GM12878 (cell line): ENCODE results near the gene UNK. TPM values are rescaled to one million over a fixed set of nuclear protein-coding genes. Genes with fewer than 3 reads are reported as not detected.
"Not testable (repeated sequence)": the region's sequence is repeated elsewhere in the genome, so short reads cannot be mapped to it uniquely, and the experiment has no call there.

Experiments
- ATAC-seq: fragments of 200-7000 bp; cut with Tn5 transposase; 3 replicates; pipeline ENCODE4 v1.9.1; 2020; ENCODE audit warnings: mild to moderate bottlenecking, moderate library complexity
- BruUV-seq: library from RNA; stranded (reverse); fragments of 400-500 nt; replicated peaks from 2 replicates; lab custom pipeline; 2021; lab: Mats Ljungman, UMichigan
- CTCF ChIA-PET: fragments of 300-600 bp; sonication (Branson Sonifier 250); formaldehyde crosslinking; extraction: SDS; loops from one replicate; lab custom pipeline; 2021; ENCODE audit warnings: inconsistent platforms; lab: Yijun Ruan, JAX
- POLR2A ChIA-PET: fragments of 350-600 bp; formaldehyde crosslinking; extraction: SDS; loops from one replicate; lab custom pipeline; 2021; ENCODE audit warnings: inconsistent platforms; lab: Charles Lee
- RAD21 ChIA-PET: fragments of 300-600 bp; sonication (Branson Sonifier 250); formaldehyde crosslinking; loops from one replicate; lab custom pipeline; 2023; ENCODE audit warnings: antibody characterized with exemption; ENCODE audit not compliant: unreplicated experiment; lab: Charles Lee
- SMC1A ChIA-PET: fragments of 300-600 bp; sonication (Branson Sonifier 250); formaldehyde crosslinking; loops from one replicate; lab custom pipeline; 2023; ENCODE audit not compliant: unreplicated experiment, uncharacterized antibody; lab: Charles Lee
- DNase-seq: peaks from one replicate; pipeline ENCODE4 v3.0.0-alpha.2; 2011; ENCODE audit warnings: low read depth, low spot score
- FAIRE-seq: peaks from 3 replicates; lab custom pipeline; 2011; peaks lifted over from hg19 to GRCh38; lab: Jason Lieb, UNC
- H2AFZ ChIP-seq: 2 replicates; pipeline ENCODE4 v1.6.0; 2011; ENCODE audit warnings: low read depth, low read length, control low read depth; ENCODE audit not compliant: control insufficient read depth
- H3K27ac ChIP-seq: 2 replicates; pipeline ENCODE4 v1.5.1; 2011; ENCODE audit warnings: control low read depth; ENCODE audit not compliant: control insufficient read depth, insufficient read depth
- H3K27me3 ChIP-seq, 2 experiments: replicated peaks in 1 of 2; 2 replicates each; pipeline versions ENCODE4 v1.6.0 to v1.6.1; 2011; ENCODE audit warnings: low read length in 1 of 2; ENCODE audit not compliant: control insufficient read depth in 2 of 2, insufficient read depth in 2 of 2
- H3K36me3 ChIP-seq, 2 experiments: 2 replicates each; pipeline ENCODE4 v1.5.1; 2011; ENCODE audit warnings: low read length in 1 of 2; ENCODE audit not compliant: control insufficient read depth in 2 of 2, insufficient read depth in 2 of 2
- H3K4me1 ChIP-seq: 2 replicates; pipeline ENCODE4 v1.6.1; 2011; ENCODE audit warnings: mild to moderate bottlenecking, low read length, moderate library complexity, mixed read lengths; ENCODE audit not compliant: control insufficient read depth, insufficient read depth
- H3K4me2 ChIP-seq: 2 replicates; pipeline ENCODE4 v1.6.0; 2011; ENCODE audit warnings: control low read depth; ENCODE audit not compliant: control insufficient read depth, insufficient read depth
- H3K4me3 ChIP-seq: fragments of 200-600 bp; sonication (generic); 2 replicates; pipeline ENCODE4 v1.5.1; 2016
- H3K79me2 ChIP-seq: 2 replicates; pipeline ENCODE4 v1.6.0; 2011; ENCODE audit warnings: low read length; ENCODE audit not compliant: control insufficient read depth, insufficient read depth
- H3K9ac ChIP-seq: 2 replicates; pipeline ENCODE4 v1.8.0; 2011; ENCODE audit warnings: low read length, control low read depth, mixed read lengths; ENCODE audit not compliant: control insufficient read depth, insufficient read depth
- H3K9me3 ChIP-seq: replicated peaks from 3 replicates; pipeline ENCODE4 v1.5.1; 2011; ENCODE audit warnings: mild to moderate bottlenecking, low read length; ENCODE audit not compliant: control insufficient read depth, insufficient read depth
- H4K20me1 ChIP-seq: 2 replicates; pipeline ENCODE4 v1.6.0; 2011; ENCODE audit not compliant: control insufficient read depth, insufficient read depth
- ASH2L ChIP-seq: fragments of 300-600, 200-600 bp; sonication (generic); IDR thresholded peaks from 2 replicates; pipeline ENCODE4 v1.6.1; 2017; ENCODE audit warnings: low read depth, mild to moderate bottlenecking, borderline replicate concordance
- BCL3 ChIP-seq: IDR thresholded peaks from 2 replicates; pipeline ENCODE4 v1.6.1; 2011; ENCODE audit warnings: borderline replicate concordance, low read depth, mild to moderate bottlenecking, moderate library complexity, low read length; ENCODE audit not compliant: insufficient read depth, poor library complexity, severe bottlenecking
- HDGF ChIP-seq: fragments of 450-650 bp; IDR thresholded peaks from 2 replicates; pipeline ENCODE4 v1.6.1; 2016; ENCODE audit warnings: antibody characterized with exemption
- KDM1A ChIP-seq: fragments of 200-600 bp; sonication (generic); IDR thresholded peaks from 2 replicates; pipeline ENCODE4 v1.6.1; 2016; ENCODE audit warnings: borderline replicate concordance
- RAD21 ChIP-seq: IDR thresholded peaks from 2 replicates; pipeline ENCODE4 v1.6.1; 2011; ENCODE audit warnings: mild to moderate bottlenecking, low read depth, low read length, moderate library complexity; ENCODE audit not compliant: insufficient read depth
- RELA ChIP-seq: fragments of 450-650 bp; IDR thresholded peaks from 2 replicates; pipeline ENCODE4 v1.8.0; 2014; ENCODE audit warnings: borderline replicate concordance; ENCODE audit not compliant: partially characterized antibody
- SMAD5 ChIP-seq: IDR thresholded peaks from 2 replicates; pipeline ENCODE4 v1.6.1; 2016; ENCODE audit warnings: antibody characterized with exemption, low read depth
- WGBS: methylation state at CpG from one replicate; pipeline ENCODE4 v1.1.6; 2016; ENCODE audit warnings: low lambda C conversion rate; ENCODE audit not compliant: insufficient replicate concordance, insufficient coverage; ENCODE audit errors: missing lambda C conversion rate; 5-methylcytosine and 5-hydroxymethylcytosine counted together
- in situ Hi-C: fragments of 300-500 bp; cut with MboI; formaldehyde crosslinking; loops from 9 replicates; pipeline ENCODE4 v1.14.3; 2018; ENCODE audit warnings: mixed read lengths
- intact Hi-C: fragments of 100-400 bp; cut with micrococcal nuclease; formaldehyde crosslinking; loops from one replicate; pipeline ENCODE4 v1.14.2; 2022; ENCODE audit not compliant: unreplicated experiment
- polyA plus RNA-seq, 11 experiments: library from polyadenylated mRNA; depleted of rRNA in 4 of 11; unstranded in 6 of 11; stranded (reverse) in 5 of 11; fragments of >200 nt; fragmentation: Nextera tagmentation in 4 of 11; fragmentation: Illumina TruSeq in 1 of 11; extraction: Ambion mirVana in 4 of 11; extraction: Trizol in 1 of 11; gene quantifications; 1 replicate in 1 of 11; 2 replicates in 10 of 11; pipeline versions ENCODE4 v1.2.1 to v1.2.3, GENCODE V29; 2011 to 2016; ENCODE audit warnings: inconsistent platforms in 2 of 11, missing spikeins in 2 of 11, low read depth in 1 of 11
- total RNA-seq, 4 experiments: library from RNA; depleted of rRNA in 3 of 4; stranded (reverse); fragments of >200 nt in 3 of 4; fragmentation: Illumina TruSeq in 1 of 4; extraction: Trizol in 1 of 4; gene quantifications; 2 replicates each; pipeline versions ENCODE4 v1.2.1 to v1.2.3, GENCODE V29; 2013 to 2021

Gene UNK
- total and polyA plus RNA-seq, 10 of the 15 experiments (the other 5 are each of a cell fraction or from before 2014, with no cell fraction given) = 8.9 to 34.5 (median 27.3) TPM

- 91% methylated on average over 12 of the region's 12 CpGs for WGBS
- intact Hi-C loops (no loop called here), in situ Hi-C loops (no loop called here)
- ChIA-PET SMC1A (interaction anchor here (0.7 kb wide), 1 partner anchor 10 kb away, joined by 3 read pairs; no protein-coding TSS in a partner anchor), CTCF (interaction anchor here (0.6 to 8.7 kb wide), 3 partner anchors 7 to 410 kb away, joined by 3 to 117 read pairs (median 4); partner anchors contain the start of gene WBP2), POLR2A (interaction anchor here (1.0 kb wide), 1 partner anchor 7 kb away, joined by 5 read pairs; no protein-coding TSS in a partner anchor), RAD21 (interaction anchor here (1.4 to 1.6 kb wide), 2 partner anchors 87 to 97 kb away, joined by 3 read pairs; no protein-coding TSS in a partner anchor)
- Histone ChIP-seq H3K4me3 (no peak overlapping the region), H3K9ac (no peak overlapping the region), H3K27me3 (no peaks in the 10 kb centered on the region), H3K36me3 (peaks cover 3 to 9% of the 10 kb centered on the region in 2 experiments), H3K4me2 (no peak overlapping the region), H3K4me1 (peaks cover 6% of the 10 kb centered on the region), H3K27ac (no peak overlapping the region), H4K20me1 (no peaks in the 10 kb centered on the region), H3K79me2 (peaks cover 16% of the 10 kb centered on the region), H2AFZ (no peak overlapping the region), H3K9me3 (no peaks in the 10 kb centered on the region)
- DNase-seq (no peak), FAIRE-seq (no peak), ATAC-seq (no peak)
- TF ChIP-seq HDGF (no peak), KDM1A (no peak), ASH2L (no peak), SMAD5 (no peak), RELA (no peak), BCL3 (no peak), RAD21 (no peak)
- no TSS peak for BruUV-seq
Observed at GRCh38 chr17:75850928-75851692, 66.5 kb downstream of the UNK start.

- H3K4me1 ChIP-seq, FAIRE-seq, H3K9me3 ChIP-seq, intact Hi-C loops, ATAC-seq, POLR2A ChIA-PET, H3K9ac ChIP-seq, H4K20me1 ChIP-seq, BruUV-seq, RAD21 ChIA-PET, H2AFZ ChIP-seq, H3K27ac ChIP-seq, DNase-seq, in situ Hi-C loops, H3K4me3 ChIP-seq, H3K4me2 ChIP-seq, H3K27me3 ChIP-seq, H3K36me3 ChIP-seq: not testable (repeated sequence)
- peaks cover 18% of the 10 kb centered on the region for H3K79me2 ChIP-seq
- SMC1A ChIA-PET = interaction anchor here (0.6 kb wide), 1 partner anchor 90 kb away, joined by 4 read pairs; no protein-coding TSS in a partner anchor
- WGBS = 98% methylated on average over 15 of the region's 15 CpGs
- CTCF ChIA-PET = interaction anchor here (0.6 kb wide), 1 partner anchor 177 kb away, joined by 3 read pairs; no protein-coding TSS in a partner anchor
Observed at GRCh38 chr17:75851693-75851991, 67.0 kb downstream of the UNK start.
